ENCODE measurements around the gene MICAL1. TPM values are rescaled to one million over a fixed set of nuclear protein-coding genes. Genes with fewer than 3 reads are reported as not detected.

The MICAL1 gene
- 80.8 TPM for polyA plus RNA-seq (2012; ENCODE audit: insufficient read depth, insufficient read length, low read depth)

- DNase-seq: peak; percentile 81
- peaks cover 4% of the 10 kb centered on the region; the same call in 1 of the 2 replicates for H3K4me1 ChIP-seq
- H3K36me3 ChIP-seq: peaks cover 12% of the 10 kb centered on the region
- H3K4me3 ChIP-seq (ENCODE audit: low read depth, low read length): peak within 1 kb of the TSS; percentile 92
- peak; percentile 24 for TF ChIP-seq CTCF (IDR thresholded peaks at IDR 0.05; ENCODE audit: low read depth, low read length)
- no peaks in the 10 kb centered on the region for H3K27me3 ChIP-seq
- H3K9me3 ChIP-seq: no peaks in the 10 kb centered on the region
These were observed at the start of gene MICAL1 for GRCh38 chr6:109455437-109456110. Gene MICAL1 (minus strand): TSS chr6:109455772. CDS start chr6:109454196, 1,576 bp downstream.

- no peak overlapping the region for H3K4me3 ChIP-seq (ENCODE audit: low read depth, low read length)
- no peaks in the 10 kb centered on the region for H3K36me3 ChIP-seq
- DNase-seq: no peak
- H3K9me3 ChIP-seq: no peaks in the 10 kb centered on the region
- no peaks in the 10 kb centered on the region for H3K4me1 ChIP-seq
- no peak for TF ChIP-seq CTCF (IDR thresholded peaks at IDR 0.05; ENCODE audit: low read depth, low read length)
- peaks cover 12% of the 10 kb centered on the region; the same call in 1 of the 2 replicates for H3K27me3 ChIP-seq
These were observed 48.0 kb upstream of the MICAL1 start for GRCh38 chr6:109503327-109504224.

GRCh38 chr6:109498936-109499335 lies 43.4 kb upstream of the MICAL1 start:
- no peak for DNase-seq
- no peaks in the 10 kb centered on the region for H3K4me1 ChIP-seq
- TF ChIP-seq CTCF (IDR thresholded peaks at IDR 0.05; ENCODE audit: low read depth, low read length): no peak
- peaks cover 6% of the 10 kb centered on the region for H3K27me3 ChIP-seq
- no peaks in the 10 kb centered on the region for H3K9me3 ChIP-seq
- H3K4me3 ChIP-seq (ENCODE audit: low read depth, low read length): no peak overlapping the region
- H3K36me3 ChIP-seq: no peaks in the 10 kb centered on the region

- DNase-seq: no peak
- H3K27me3 ChIP-seq: peaks cover 3% of the 10 kb centered on the region
- H3K9me3 ChIP-seq: no peaks in the 10 kb centered on the region
- H3K4me1 ChIP-seq: no peaks in the 10 kb centered on the region
- no peak overlapping the region for H3K4me3 ChIP-seq (ENCODE audit: low read depth, low read length)
- TF ChIP-seq CTCF (IDR thresholded peaks at IDR 0.05; ENCODE audit: low read depth, low read length): no peak
- H3K36me3 ChIP-seq: no peaks in the 10 kb centered on the region
These were observed 42.5 kb upstream of the MICAL1 start for GRCh38 chr6:109498052-109498451.

- no peak for DNase-seq
- no peak overlapping the region for H3K4me3 ChIP-seq (ENCODE audit: low read depth, low read length)
- H3K4me1 ChIP-seq: no peaks in the 10 kb centered on the region
- no peaks in the 10 kb centered on the region for H3K9me3 ChIP-seq
- no peaks in the 10 kb centered on the region for H3K36me3 ChIP-seq
- no peak for TF ChIP-seq CTCF (IDR thresholded peaks at IDR 0.05; ENCODE audit: low read depth, low read length)
- peaks cover 9% of the 10 kb centered on the region for H3K27me3 ChIP-seq
These were observed 40.6 kb upstream of the MICAL1 start for GRCh38 chr6:109496036-109496772.

All from BE2C (cell line).